ENCODE measurements around the gene PEAK1. TPM values are rescaled to one million over a fixed set of nuclear protein-coding genes. Genes with fewer than 3 reads are reported as not detected.

The PEAK1 gene
- total RNA-seq, 2 donors from 2014 or later = 25.4 to 38.4 TPM

DNA sequence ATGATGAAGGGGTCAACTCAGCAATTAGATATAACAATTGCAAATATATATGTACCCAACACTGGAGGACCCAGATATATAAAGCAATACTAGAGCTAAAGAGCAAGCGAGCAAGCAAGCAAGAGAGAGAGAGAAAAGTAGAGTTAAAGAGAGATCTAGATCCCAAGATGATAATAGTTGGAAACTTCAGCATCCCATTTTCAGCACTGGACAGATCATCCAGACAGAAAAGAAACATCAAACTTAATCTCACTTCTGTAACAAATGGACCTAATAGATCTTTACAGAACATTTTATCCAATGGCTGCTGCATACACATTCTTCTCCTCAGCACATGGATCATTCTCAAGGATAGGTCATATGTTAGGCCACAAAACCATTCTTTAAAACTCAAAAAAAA is 23.2 kb downstream of the PEAK1 start:
- Histone ChIP-seq H3K9ac (ENCODE audit: extremely low read depth, low read length, poor library complexity, severe bottlenecking) (no peak overlapping the region), H3K27ac (ENCODE audit: low read depth, low read length) (no peak overlapping the region), H3K9me3 (ENCODE audit: control insufficient read depth, low read length) (peaks cover 43% of the 10 kb centered on the region), H3K4me3 (ENCODE audit: low read length) (no peak overlapping the region), H3K36me3 (ENCODE audit: control insufficient read depth, insufficient read depth, low read length) (no peaks in the 10 kb centered on the region), H3K27me3 (ENCODE audit: control insufficient read depth, insufficient read depth, low read length, poor library complexity, severe bottlenecking) (no peaks in the 10 kb centered on the region), H3K4me1 (ENCODE audit: control insufficient read depth, insufficient read depth, low read length) (no peaks in the 10 kb centered on the region)
- Mint-ChIP-seq H3K27me3 (ENCODE audit: insufficient read depth) (no peaks in the 10 kb centered on the region), H3K36me3 (ENCODE audit: low read depth) (peaks cover 7% of the 10 kb centered on the region), H3K4me1 (no peaks in the 10 kb centered on the region), H3K4me3 (no peak overlapping the region), H3K9me3 (peaks cover 33% of the 10 kb centered on the region), H3K27ac (no peak overlapping the region)
- WGBS, 2 experiments (ENCODE audit: insufficient coverage in 1 of 2, insufficient read length in 1 of 2) = no CpG with 5 or more reads among the region's 1 CpG
- no peak for TF ChIP-seq CTCF (conservative IDR thresholded peaks at IDR 0.05)
- DNase-seq = no peak

DNA sequence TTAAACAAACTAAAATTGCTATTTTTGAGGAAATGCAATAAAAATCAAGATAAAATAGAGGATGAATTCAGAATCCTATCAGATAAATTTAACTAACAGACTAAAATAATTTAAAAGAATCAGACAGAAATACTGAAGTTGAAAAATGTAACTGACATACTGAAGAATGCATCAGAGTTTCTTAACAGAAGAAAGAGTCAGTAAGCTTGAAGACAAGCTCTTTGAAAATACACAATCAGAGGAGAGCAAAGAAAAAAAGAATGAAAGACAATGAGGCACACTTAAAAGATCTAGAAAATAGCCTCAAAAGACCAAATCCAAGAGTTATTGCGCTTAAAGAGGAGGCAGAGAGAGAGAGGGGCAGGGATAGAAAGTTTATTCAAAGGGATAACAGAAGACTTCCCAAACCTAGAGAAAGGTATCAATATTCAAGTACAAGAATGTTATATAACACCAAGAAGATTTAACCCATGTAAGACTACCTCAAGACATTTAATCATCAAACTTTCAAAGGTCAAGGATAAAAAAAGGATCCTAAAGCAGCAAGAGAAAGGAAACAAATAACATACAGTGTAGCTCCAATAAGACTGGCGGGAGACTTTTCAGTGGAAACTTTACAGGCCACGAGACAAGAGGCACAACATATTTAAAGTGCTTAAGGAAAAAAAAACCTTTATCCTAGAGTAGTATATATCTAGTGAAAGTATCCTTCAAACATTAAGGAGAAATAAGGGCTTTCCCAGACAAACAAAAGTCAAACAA is 24.7 kb downstream of the PEAK1 start:
- peaks cover 7% of the 10 kb centered on the region for H3K36me3 Mint-ChIP-seq (ENCODE audit: low read depth)
- Histone ChIP-seq H3K9me3 (ENCODE audit: control insufficient read depth, low read length) (peaks cover 37% of the 10 kb centered on the region), H3K4me3 (ENCODE audit: low read length) (no peak overlapping the region), H3K9ac (ENCODE audit: extremely low read depth, low read length, poor library complexity, severe bottlenecking) (no peak overlapping the region), H3K4me1 (ENCODE audit: control insufficient read depth, insufficient read depth, low read length) (no peaks in the 10 kb centered on the region), H3K36me3 (ENCODE audit: control insufficient read depth, insufficient read depth, low read length) (no peaks in the 10 kb centered on the region), H3K27ac (ENCODE audit: low read depth, low read length) (no peak overlapping the region), H3K27me3 (ENCODE audit: control insufficient read depth, insufficient read depth, low read length, poor library complexity, severe bottlenecking) (no peaks in the 10 kb centered on the region)
- no peaks in the 10 kb centered on the region for H3K4me1 Mint-ChIP-seq
- H3K4me3 Mint-ChIP-seq = no peak overlapping the region
- peaks cover 29% of the 10 kb centered on the region for H3K9me3 Mint-ChIP-seq
- no peak for TF ChIP-seq CTCF (conservative IDR thresholded peaks at IDR 0.05)
- 88 to 100% methylated on average over 1 to 2 of the region's 3 CpGs for WGBS, 2 experiments (ENCODE audit: insufficient coverage in 1 of 2, insufficient read length in 1 of 2)
- no peak overlapping the region for H3K27ac Mint-ChIP-seq
- H3K27me3 Mint-ChIP-seq (ENCODE audit: insufficient read depth) = no peaks in the 10 kb centered on the region
- DNase-seq = no peak

- no peaks in the 10 kb centered on the region for H3K27me3 Mint-ChIP-seq (ENCODE audit: insufficient read depth)
- Histone ChIP-seq H3K27ac (ENCODE audit: low read depth, low read length) (no peak overlapping the region), H3K27me3 (ENCODE audit: control insufficient read depth, insufficient read depth, low read length, poor library complexity, severe bottlenecking) (no peaks in the 10 kb centered on the region), H3K36me3 (ENCODE audit: control insufficient read depth, insufficient read depth, low read length) (no peaks in the 10 kb centered on the region), H3K4me3 (ENCODE audit: low read length) (no peak overlapping the region), H3K9me3 (ENCODE audit: control insufficient read depth, low read length) (peaks cover 20% of the 10 kb centered on the region), H3K4me1 (ENCODE audit: control insufficient read depth, insufficient read depth, low read length) (no peaks in the 10 kb centered on the region), H3K9ac (ENCODE audit: extremely low read depth, low read length, poor library complexity, severe bottlenecking) (no peak overlapping the region)
- H3K36me3 Mint-ChIP-seq (ENCODE audit: low read depth) = peaks cover 2% of the 10 kb centered on the region
- H3K27ac Mint-ChIP-seq = no peak overlapping the region
- no peak for TF ChIP-seq CTCF (conservative IDR thresholded peaks at IDR 0.05)
- DNase-seq = no peak
- no peaks in the 10 kb centered on the region for H3K4me1 Mint-ChIP-seq
- H3K4me3 Mint-ChIP-seq = no peak overlapping the region
- peaks cover 13% of the 10 kb centered on the region for H3K9me3 Mint-ChIP-seq
These were observed 26.4 kb downstream of the PEAK1 start for GRCh38 chr15:77393471-77393840.

Data from endodermal cell (in vitro differentiated cells).